ENCODE measurements around the gene CYP26B1.

The CYP26B1 gene

GRCh38 chr2:72127401-72128058 is 20.1 kb downstream of the CYP26B1 start:
- no peak for DNase-seq (ENCODE audit: low read depth)
- no peak for TF ChIP-seq CTCF (conservative IDR thresholded peaks at IDR 0.05; ENCODE audit: control insufficient read depth, insufficient read depth, low read depth, low read length)
- no peak overlapping the region for H3K4me3 ChIP-seq (ENCODE audit: control insufficient read depth, low read depth, low read length)

- no peak for DNase-seq (ENCODE audit: low read depth)
- H3K4me3 ChIP-seq (ENCODE audit: control insufficient read depth, low read depth, low read length), result no peak overlapping the region
- TF ChIP-seq CTCF (conservative IDR thresholded peaks at IDR 0.05; ENCODE audit: control insufficient read depth, insufficient read depth, low read depth, low read length), result no peak
These were observed 21.2 kb downstream of the CYP26B1 start for GRCh38 chr2:72126186-72127100.

- TF ChIP-seq CTCF (conservative IDR thresholded peaks at IDR 0.05; ENCODE audit: control insufficient read depth, insufficient read depth, low read depth, low read length), result no peak
- no peak overlapping the region for H3K4me3 ChIP-seq (ENCODE audit: control insufficient read depth, low read depth, low read length)
- DNase-seq (ENCODE audit: low read depth), result no peak
These were observed 23.3 kb downstream of the CYP26B1 start for GRCh38 chr2:72124376-72124775.

GRCh38 chr2:72121153-72121552 is 26.5 kb downstream of the CYP26B1 start:
- no peak overlapping the region for H3K4me3 ChIP-seq (ENCODE audit: control insufficient read depth, low read depth, low read length)
- TF ChIP-seq CTCF (conservative IDR thresholded peaks at IDR 0.05; ENCODE audit: control insufficient read depth, insufficient read depth, low read depth, low read length), result no peak
- DNase-seq (ENCODE audit: low read depth), result no peak

GRCh38 chr2:72118951-72119350 is 28.7 kb downstream of the CYP26B1 start:
- DNase-seq (ENCODE audit: low read depth), result no peak
- H3K4me3 ChIP-seq (ENCODE audit: control insufficient read depth, low read depth, low read length), result no peak overlapping the region
- TF ChIP-seq CTCF (conservative IDR thresholded peaks at IDR 0.05; ENCODE audit: control insufficient read depth, insufficient read depth, low read depth, low read length), result no peak

GRCh38 chr2:72118386-72118785 is 29.3 kb downstream of the CYP26B1 start:
- no peak for DNase-seq (ENCODE audit: low read depth)

More at GRCh38 chr2:72118386-72118785, 29.3 kb downstream of the CYP26B1 start:
- H3K4me3 ChIP-seq (ENCODE audit: control insufficient read depth, low read depth, low read length), result no peak overlapping the region
- no peak for TF ChIP-seq CTCF (conservative IDR thresholded peaks at IDR 0.05; ENCODE audit: control insufficient read depth, insufficient read depth, low read depth, low read length)

Measured in fibroblast of mammary gland (primary cell).